Activated CD4-positive, alpha-beta T cell treated with anti-CD3 and anti-CD28 coated beads, Interleukin-2, Interleukin-6, amounts not matched to agents 100 ng/mL and 50 ng/mL, durations not matched to agents 16 hours and 8 hours (primary cell): ENCODE data around the gene RNU1-4.
"Not testable (repeated sequence)": the region's sequence is repeated elsewhere in the genome, so short reads cannot be mapped to it uniquely, and the experiment has no call there.

Source experiments
- DNase-seq: peaks from one replicate; pipeline ENCODE4 v3.0.0-alpha.2; 2020

Gene RNU1-4

DNA sequence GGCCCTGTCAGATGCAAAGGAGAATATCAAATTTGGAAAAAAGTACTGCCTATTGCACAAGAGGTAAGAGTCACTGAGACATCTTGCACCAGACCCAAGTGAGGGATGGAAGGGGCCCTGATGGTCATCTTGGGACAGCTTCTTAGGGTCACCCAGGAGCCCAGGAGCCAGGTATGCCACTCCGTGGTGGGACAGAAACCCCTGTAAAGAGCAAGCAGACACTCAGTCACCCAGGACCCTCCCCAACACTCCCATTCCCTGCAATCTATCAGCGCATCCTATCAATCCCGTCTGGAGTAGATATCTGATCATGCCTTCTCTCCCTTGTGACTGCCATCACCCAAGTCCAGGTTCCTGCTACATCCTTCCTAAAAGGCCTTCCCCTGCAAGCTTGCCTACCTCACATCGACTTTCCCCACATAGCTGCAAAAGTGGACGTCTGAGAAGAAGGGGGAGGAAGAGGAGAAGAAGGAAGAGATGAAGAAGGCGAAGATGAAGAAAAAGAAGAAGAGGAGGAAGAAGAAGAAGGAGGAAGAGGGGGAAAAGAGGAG, 30.7 kb downstream of the RNU1-4 start:
- DNase-seq = not testable (repeated sequence)

GRCh38 chr1:16772275-16773204, 32.2 kb downstream of the RNU1-4 start:
- DNase-seq = not testable (repeated sequence)

GRCh38 chr1:16773205-16773596, 32.9 kb downstream of the RNU1-4 start:
- not testable (repeated sequence) for DNase-seq

- not testable (repeated sequence) for DNase-seq
These were observed 33.4 kb downstream of the RNU1-4 start for GRCh38 chr1:16773723-16774122.

DNA sequence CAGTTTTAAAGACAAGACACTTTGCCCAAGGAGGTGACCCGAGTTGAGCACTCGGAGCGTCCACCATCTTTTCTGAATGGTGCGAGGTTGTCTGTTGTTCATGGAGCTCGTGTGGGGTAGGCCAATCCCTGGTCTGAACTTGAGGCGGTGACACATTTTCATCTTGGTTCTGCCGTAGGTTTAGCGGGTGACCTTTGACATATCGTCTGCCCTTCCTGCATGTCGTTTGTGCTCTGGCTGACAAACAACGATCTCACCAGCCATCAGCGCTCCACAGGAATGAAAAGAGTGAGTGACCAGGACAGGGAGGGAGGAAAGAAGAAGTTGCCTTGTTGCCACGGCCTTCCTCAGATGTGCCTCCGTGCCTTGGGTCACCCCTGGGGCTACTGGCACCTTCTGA, 34.5 kb downstream of the RNU1-4 start:
- DNase-seq = not testable (repeated sequence)

DNA sequence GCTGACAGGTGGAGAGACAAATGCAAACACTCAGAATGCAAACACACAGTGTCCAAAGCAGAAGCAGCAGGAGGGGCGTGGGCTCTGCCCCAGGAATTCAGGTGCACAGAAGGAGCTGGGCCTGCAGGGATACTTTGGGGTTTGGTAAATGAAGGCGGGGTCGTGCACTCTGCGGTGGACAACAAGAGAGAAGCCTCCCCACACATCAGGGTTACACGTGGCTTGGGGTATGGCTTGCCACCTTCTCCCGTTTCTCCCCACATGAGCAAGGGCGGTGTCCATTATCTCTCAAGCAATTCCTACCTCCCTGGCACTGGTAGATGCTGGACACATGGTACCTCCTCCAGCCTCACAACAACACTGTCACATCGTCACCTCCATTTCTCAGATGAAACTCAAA, 35.0 kb downstream of the RNU1-4 start:
- not testable (repeated sequence) for DNase-seq

- not testable (repeated sequence) for DNase-seq
These were observed 35.9 kb downstream of the RNU1-4 start for GRCh38 chr1:16776248-16776647.

DNA sequence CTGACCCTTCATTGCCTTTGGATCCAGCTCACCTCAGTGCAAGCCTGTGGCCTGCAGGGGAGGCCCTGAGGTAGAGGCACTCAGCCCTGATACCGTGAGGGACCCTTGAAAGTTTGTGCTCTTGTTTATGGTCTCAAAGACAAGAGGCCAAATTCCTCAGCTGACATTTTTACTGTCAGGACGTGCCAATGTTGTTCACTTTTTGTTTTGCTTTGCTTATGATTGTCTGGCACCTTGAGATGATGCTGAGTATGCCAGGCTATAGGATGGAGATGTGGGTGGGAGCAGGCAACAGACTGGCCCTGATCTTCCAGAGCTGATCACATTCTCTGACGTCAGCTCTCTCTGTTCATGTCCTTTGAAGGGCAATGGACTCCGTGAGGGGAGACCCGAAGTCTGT, 36.5 kb downstream of the RNU1-4 start:
- not testable (repeated sequence) for DNase-seq

- DNase-seq = not testable (repeated sequence)
These were observed 37.5 kb downstream of the RNU1-4 start for GRCh38 chr1:16777821-16778220.

- DNase-seq = not testable (repeated sequence)
These were observed 39.2 kb downstream of the RNU1-4 start for GRCh38 chr1:16779525-16779924.

- DNase-seq = not testable (repeated sequence)
These were observed 40.7 kb downstream of the RNU1-4 start for GRCh38 chr1:16781033-16781432.

DNA sequence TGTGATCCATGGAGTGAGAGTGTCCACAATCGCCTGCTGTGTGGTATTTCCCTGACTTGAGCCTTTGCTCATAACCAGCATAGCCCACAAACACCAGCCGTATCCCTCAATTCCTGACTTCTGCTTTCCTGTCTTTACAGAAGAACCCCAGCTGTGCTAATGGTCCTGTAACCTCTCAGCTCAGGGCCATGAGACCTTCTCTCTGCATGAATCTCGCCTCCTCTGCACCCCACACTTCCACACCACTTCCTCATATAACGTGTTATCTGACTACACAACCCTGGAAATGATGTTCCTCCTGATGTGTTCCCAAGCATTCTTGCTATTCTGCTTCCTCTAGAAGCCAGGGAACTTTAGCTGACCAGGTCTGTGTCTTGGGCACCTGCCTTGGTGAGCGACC, 41.3 kb downstream of the RNU1-4 start:
- DNase-seq = not testable (repeated sequence)

GRCh38 chr1:16784955-16785354, 44.6 kb downstream of the RNU1-4 start:
- not testable (repeated sequence) for DNase-seq

DNA sequence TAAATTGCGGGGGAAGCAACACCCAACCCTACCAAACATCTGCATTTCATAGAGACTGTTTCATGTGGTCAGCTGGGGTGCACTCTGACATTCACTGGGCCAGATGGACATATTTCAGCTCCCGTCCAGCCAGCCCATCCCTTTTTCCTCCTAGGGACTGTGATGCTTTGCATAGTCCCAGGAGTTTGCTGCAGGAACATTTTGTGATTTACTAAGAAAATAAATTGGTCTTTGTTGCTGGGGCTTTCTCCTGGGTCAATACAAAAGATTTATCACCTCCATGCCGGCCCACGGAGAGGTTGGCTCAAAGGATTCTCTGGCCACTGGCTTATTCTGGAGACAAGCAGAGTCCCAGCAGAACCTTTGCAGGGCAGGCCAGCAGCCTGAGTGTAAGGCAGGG, 46.0 kb downstream of the RNU1-4 start:
- not testable (repeated sequence) for DNase-seq

GRCh38 chr1:16787175-16787574, 46.9 kb downstream of the RNU1-4 start:
- DNase-seq = not testable (repeated sequence)

- not testable (repeated sequence) for DNase-seq
These were observed 47.4 kb downstream of the RNU1-4 start for GRCh38 chr1:16787711-16788110.
